ENCODE measurements around the gene DLG5.

DNA sequence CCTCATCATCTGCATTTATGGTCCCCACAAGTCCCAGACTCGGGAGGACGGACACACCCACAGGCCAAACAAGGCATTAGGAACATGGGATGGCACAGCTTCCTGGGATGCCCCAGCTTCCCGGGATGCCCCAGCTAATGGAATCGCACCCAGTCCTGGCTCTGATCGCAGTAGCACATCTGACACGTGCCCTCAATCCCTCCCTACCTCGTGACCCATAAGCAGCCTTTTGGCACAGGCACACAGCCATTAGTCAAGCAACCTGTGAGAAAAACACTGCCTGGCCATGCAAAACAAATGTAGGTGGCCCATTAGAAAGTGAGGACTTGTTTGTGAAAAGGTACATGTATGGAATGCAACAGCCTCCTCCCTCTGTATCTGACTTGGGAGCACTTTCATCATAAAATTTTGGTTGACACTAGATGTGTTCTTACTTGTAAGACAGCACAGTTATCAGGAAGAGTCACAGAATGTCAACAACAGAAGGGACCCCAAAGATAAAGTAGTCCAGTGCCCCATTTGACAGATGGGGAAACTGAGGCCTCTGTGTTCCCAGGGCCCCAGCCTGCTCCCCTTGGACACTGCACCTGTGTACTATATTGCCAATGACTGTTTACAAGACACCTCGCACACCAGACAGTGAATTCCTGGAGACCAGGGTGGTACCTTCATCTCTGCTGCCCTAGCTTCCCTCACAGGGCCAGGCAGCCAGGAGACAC is 34.4 kb downstream of the DLG5 start:
- TF ChIP-seq, protein P1, sequence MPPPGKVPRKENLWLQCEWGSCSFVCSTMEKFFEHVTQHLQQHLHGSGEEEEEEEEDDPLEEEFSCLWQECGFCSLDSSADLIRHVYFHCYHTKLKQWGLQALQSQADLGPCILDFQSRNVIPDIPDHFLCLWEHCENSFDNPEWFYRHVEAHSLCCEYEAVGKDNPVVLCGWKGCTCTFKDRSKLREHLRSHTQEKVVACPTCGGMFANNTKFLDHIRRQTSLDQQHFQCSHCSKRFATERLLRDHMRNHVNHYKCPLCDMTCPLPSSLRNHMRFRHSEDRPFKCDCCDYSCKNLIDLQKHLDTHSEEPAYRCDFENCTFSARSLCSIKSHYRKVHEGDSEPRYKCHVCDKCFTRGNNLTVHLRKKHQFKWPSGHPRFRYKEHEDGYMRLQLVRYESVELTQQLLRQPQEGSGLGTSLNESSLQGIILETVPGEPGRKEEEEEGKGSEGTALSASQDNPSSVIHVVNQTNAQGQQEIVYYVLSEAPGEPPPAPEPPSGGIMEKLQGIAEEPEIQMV (tag; conservative IDR thresholded peaks at IDR 0.05; ENCODE audit: low read depth): no peak
- no peak for TF ChIP-seq ADNP (tag; IDR thresholded peaks at IDR 0.05)
